Endothelial cell (in vitro differentiated cells): ENCODE measurements around the gene GPR176. TPM values are rescaled to one million over a fixed set of nuclear protein-coding genes. Genes with fewer than 3 reads are reported as not detected.

ENCODE experiments used
- DNase-seq: peaks from one replicate; pipeline ENCODE4 v3.0.0; 2021; ENCODE audit warnings: low spot score
- H3K27ac Mint-ChIP-seq: one replicate; pipeline ENCODE4 v1.8.0; 2021; ENCODE audit warnings: mixed read lengths, inconsistent platforms; ENCODE audit not compliant: unreplicated experiment
- H3K27me3 Mint-ChIP-seq: one replicate; pipeline ENCODE4 v1.8.0; 2021; ENCODE audit warnings: mild to moderate bottlenecking, moderate library complexity, mixed read lengths, inconsistent platforms; ENCODE audit not compliant: unreplicated experiment
- H3K36me3 Mint-ChIP-seq: one replicate; pipeline ENCODE4 v1.8.0; 2021; ENCODE audit warnings: mild to moderate bottlenecking, low read depth, mixed read lengths, inconsistent platforms; ENCODE audit not compliant: unreplicated experiment
- H3K4me1 Mint-ChIP-seq: one replicate; pipeline ENCODE4 v1.8.0; 2021; ENCODE audit warnings: mild to moderate bottlenecking, mixed read lengths, inconsistent platforms; ENCODE audit not compliant: unreplicated experiment
- H3K4me3 Mint-ChIP-seq: one replicate; pipeline ENCODE4 v1.8.0; 2021; ENCODE audit warnings: mild to moderate bottlenecking, mixed read lengths, inconsistent platforms; ENCODE audit not compliant: unreplicated experiment
- H3K9me3 Mint-ChIP-seq: one replicate; pipeline ENCODE4 v1.8.0; 2021; ENCODE audit warnings: mixed read lengths, inconsistent platforms; ENCODE audit not compliant: unreplicated experiment
- CTCF ChIP-seq: fragments of 200-600 bp; sonication (generic); IDR thresholded peaks from one replicate; pipeline ENCODE4 v1.5.0; 2021; ENCODE audit warnings: antibody characterized with exemption; ENCODE audit not compliant: unreplicated experiment
- total RNA-seq: library from RNA; stranded (reverse); fragmentation: NEBNext Ultra II Directional; extraction: Animal tissue kit (Norgen Biotek cat#: 25700); gene quantifications from one replicate; pipeline ENCODE4 v1.2.1, GENCODE V29; 2021; ENCODE audit not compliant: unreplicated experiment

The GPR176 gene
- total RNA-seq, 1 donor from 2014 or later, result 2.4 TPM

GRCh38 chr15:39878406-39878785, 41.7 kb downstream of the GPR176 start:
- H3K9me3 Mint-ChIP-seq, result no peaks in the 10 kb centered on the region
- H3K27ac Mint-ChIP-seq, result no peak overlapping the region
- no peak for TF ChIP-seq CTCF
- no peak overlapping the region for H3K4me3 Mint-ChIP-seq
- H3K36me3 Mint-ChIP-seq, result no peaks in the 10 kb centered on the region
- H3K27me3 Mint-ChIP-seq, result no peaks in the 10 kb centered on the region
- DNase-seq, result no peak
- no peaks in the 10 kb centered on the region for H3K4me1 Mint-ChIP-seq

- no peak overlapping the region for H3K27ac Mint-ChIP-seq
- H3K4me3 Mint-ChIP-seq, result no peak overlapping the region
- peak; percentile 33 for DNase-seq
- peaks cover under 1% of the 10 kb centered on the region for H3K4me1 Mint-ChIP-seq
- TF ChIP-seq CTCF, result peak; percentile 53
- no peaks in the 10 kb centered on the region for H3K9me3 Mint-ChIP-seq
- no peaks in the 10 kb centered on the region for H3K27me3 Mint-ChIP-seq
- H3K36me3 Mint-ChIP-seq, result no peaks in the 10 kb centered on the region
Observed at GRCh38 chr15:39874890-39875549, 45.0 kb downstream of the GPR176 start.

- no peak for TF ChIP-seq CTCF
- Mint-ChIP-seq H3K9me3 (no peaks in the 10 kb centered on the region), H3K27ac (no peak overlapping the region), H3K27me3 (no peaks in the 10 kb centered on the region), H3K36me3 (no peaks in the 10 kb centered on the region), H3K4me1 (peaks cover 6% of the 10 kb centered on the region), H3K4me3 (no peak overlapping the region)
- no peak for DNase-seq
Observed at GRCh38 chr15:39873978-39874377, 46.1 kb downstream of the GPR176 start.

GRCh38 chr15:39870537-39870936, 49.5 kb downstream of the GPR176 start:
- Mint-ChIP-seq H3K9me3 (no peaks in the 10 kb centered on the region), H3K36me3 (no peaks in the 10 kb centered on the region), H3K4me1 (peaks cover 6% of the 10 kb centered on the region), H3K27me3 (no peaks in the 10 kb centered on the region), H3K4me3 (no peak overlapping the region), H3K27ac (no peak overlapping the region)
- no peak for TF ChIP-seq CTCF
- DNase-seq, result no peak

GRCh38 chr15:39869858-39870515, 50.1 kb downstream of the GPR176 start:
- Mint-ChIP-seq H3K9me3 (no peaks in the 10 kb centered on the region), H3K27me3 (no peaks in the 10 kb centered on the region), H3K36me3 (no peaks in the 10 kb centered on the region), H3K27ac (peak overlapping the region; percentile 19), H3K4me1 (peaks cover 6% of the 10 kb centered on the region), H3K4me3 (no peak overlapping the region)
- no peak for DNase-seq
- TF ChIP-seq CTCF, result no peak
